AG09309 (cell line): Measurements from ENCODE around the gene PLXNB1.

ENCODE experiments used
- DNase-seq: peaks from one replicate; pipeline ENCODE4 v3.0.0-alpha.2; 2010; ENCODE audit warnings: low read depth
- H3K4me3 ChIP-seq: 2 replicates; pipeline ENCODE4 v1.5.1; 2011; ENCODE audit warnings: mild to moderate bottlenecking, low read depth, low read length, moderate library complexity; ENCODE audit not compliant: control insufficient read depth
- TF ChIP-seq, protein P1 (sequence below): IDR thresholded peaks from 2 replicates; pipeline ENCODE4 v1.5.1; 2011; ENCODE audit warnings: mild to moderate bottlenecking, low read depth, low read length, inconsistent platforms; ENCODE audit not compliant: insufficient read depth, control insufficient read depth; ENCODE audit errors: missing control alignments

PLXNB1 gene

DNA sequence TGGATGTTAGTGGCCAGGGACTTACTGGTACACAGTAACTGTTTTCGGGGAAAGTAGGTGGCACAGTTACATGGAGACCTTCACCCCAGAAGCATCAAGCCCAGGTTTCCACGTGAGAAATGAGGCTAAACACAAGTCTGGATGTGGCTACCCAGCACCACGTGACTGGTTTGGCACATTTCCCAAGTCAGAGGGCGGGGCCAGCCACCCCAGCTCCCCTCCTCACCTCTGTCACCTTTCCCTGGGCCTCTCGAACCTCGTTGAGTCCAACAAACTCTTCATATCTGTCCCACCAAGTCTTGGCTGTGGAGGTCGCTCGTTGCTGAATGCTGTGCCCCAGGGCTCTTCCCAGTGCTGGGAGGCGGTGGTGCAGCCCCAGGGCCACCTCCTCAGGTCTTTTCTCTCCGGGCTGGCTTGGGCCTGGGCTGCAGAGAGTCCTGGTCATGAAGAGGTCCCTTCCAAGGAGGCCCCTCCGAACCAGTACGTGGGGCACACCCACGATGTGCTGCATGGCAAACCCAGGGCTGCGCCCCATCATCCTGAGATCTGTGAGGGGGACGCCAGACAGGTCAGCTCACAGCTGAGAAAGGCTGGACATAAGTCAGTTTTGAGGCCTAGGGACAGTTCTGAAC lies 4.8 kb upstream of the PLXNB1 start:
- DNase-seq, result no peak
- TF ChIP-seq, protein P1, sequence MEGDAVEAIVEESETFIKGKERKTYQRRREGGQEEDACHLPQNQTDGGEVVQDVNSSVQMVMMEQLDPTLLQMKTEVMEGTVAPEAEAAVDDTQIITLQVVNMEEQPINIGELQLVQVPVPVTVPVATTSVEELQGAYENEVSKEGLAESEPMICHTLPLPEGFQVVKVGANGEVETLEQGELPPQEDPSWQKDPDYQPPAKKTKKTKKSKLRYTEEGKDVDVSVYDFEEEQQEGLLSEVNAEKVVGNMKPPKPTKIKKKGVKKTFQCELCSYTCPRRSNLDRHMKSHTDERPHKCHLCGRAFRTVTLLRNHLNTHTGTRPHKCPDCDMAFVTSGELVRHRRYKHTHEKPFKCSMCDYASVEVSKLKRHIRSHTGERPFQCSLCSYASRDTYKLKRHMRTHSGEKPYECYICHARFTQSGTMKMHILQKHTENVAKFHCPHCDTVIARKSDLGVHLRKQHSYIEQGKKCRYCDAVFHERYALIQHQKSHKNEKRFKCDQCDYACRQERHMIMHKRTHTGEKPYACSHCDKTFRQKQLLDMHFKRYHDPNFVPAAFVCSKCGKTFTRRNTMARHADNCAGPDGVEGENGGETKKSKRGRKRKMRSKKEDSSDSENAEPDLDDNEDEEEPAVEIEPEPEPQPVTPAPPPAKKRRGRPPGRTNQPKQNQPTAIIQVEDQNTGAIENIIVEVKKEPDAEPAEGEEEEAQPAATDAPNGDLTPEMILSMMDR, result no peak
- no peak overlapping the region for H3K4me3 ChIP-seq

- TF ChIP-seq, protein P1, result no peak
- no peak overlapping the region for H3K4me3 ChIP-seq
- DNase-seq, result no peak
Measured at GRCh38 chr3:48433472-48434118, 3.7 kb upstream of the PLXNB1 start.

DNA sequence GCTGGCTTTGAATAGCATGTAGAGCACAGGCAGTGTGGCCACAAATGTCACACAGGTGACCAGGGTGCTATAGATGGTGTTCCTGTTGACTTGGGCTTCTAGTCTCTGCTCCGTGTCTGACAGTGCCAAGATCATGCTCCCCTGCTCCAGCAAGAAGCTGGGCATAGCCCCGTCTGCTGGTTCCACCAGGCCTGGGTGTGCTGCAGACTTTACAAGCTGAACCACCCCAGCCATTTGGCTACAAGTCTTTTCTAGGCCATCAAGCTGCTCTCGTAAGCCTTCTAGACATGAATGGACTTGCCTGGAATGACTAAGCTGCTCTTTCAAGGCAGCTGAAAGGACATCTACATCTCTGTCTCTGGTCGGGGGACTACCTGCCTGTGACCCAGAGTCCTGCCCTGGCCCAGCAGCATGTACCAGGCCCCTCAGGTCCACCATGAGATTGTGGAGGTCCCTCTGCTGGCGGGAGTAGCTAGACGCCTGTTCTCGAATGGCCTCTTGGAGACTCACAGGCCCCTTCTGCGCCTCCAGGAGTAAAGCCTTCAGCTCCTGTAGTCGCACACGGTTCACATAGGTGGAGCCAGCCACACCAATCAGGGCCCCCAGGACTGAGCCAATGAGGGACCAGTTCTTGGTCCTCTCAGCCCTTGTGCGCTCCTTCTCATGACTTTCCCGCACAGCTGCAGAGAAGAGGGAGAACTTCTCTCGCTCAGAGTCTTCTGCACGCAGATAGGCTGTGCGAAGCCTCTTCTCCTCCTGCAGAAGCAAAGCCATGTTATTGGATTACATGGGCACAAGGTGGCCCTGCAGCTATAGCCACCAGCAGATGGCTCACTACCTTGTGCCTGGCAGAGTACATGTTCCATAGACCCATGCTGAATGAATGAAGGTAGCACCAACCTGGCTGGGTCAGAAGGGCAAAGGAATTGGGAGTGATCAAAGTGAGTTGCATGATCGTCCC lies 2.8 kb upstream of the PLXNB1 start:
- TF ChIP-seq, protein P1, result peak; percentile 11
- DNase-seq, result no peak
- no peak overlapping the region for H3K4me3 ChIP-seq

DNA sequence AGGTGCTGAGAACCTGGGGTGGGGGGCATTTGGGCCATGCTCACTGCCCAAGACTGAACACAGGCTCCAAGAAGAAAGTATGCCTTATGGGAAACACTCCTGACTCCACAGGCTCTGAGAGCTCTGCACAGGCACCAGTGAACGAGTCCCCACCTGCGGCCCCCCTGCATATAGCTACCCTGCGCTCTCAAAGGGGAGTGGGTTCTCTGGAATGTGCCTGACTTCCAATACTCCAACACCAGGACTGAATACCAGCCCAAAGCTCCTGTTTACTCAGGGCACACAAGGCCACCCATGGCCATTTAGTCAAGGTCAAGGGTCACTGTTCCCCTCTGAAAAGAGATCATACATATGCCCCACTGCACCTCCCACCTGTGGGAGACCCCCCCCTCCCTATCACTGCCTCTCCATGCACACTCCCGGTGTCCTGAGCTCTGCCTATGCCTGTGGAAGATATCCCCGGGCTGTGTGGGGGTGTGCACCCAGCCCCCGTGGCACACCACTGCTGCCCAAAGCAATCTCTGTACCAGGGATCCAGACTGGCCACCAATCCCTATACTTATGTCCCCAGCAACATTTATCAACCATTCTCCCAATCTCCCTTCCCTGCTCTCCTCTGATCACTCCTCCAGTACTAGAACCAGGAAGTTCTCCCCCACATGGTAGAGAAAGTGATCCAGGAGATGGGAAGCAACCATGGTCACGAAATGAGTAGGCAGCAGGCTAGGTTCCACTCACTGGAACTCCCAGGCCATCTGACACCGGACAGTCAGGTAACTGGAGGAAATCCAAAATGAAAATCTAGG lies 1.5 kb upstream of the PLXNB1 start:
- TF ChIP-seq, protein P1, result no peak
- no peak for DNase-seq

GRCh38 chr3:48430708-48431101 lies 819 bp upstream of the PLXNB1 start:
- H3K4me3 ChIP-seq, result no peak overlapping the region
- TF ChIP-seq, protein P1, result no peak
- no peak for DNase-seq

More for the DNA sequence above, 1.5 kb upstream of the PLXNB1 start:
- no peak overlapping the region for H3K4me3 ChIP-seq

- TF ChIP-seq, protein P1, result no peak
- no peak for DNase-seq
- H3K4me3 ChIP-seq, result peak overlapping the region; percentile 58
Measured at GRCh38 chr3:48429317-48429959, 448 bp downstream of the PLXNB1 start.
